ENCODE measurements around the gene ZNF177. TPM values are rescaled to one million over a fixed set of nuclear protein-coding genes. Genes with fewer than 3 reads are reported as not detected.

The ZNF177 gene
- total RNA-seq, 1 experiment from 2014 or later = 4.6 TPM

DNA sequence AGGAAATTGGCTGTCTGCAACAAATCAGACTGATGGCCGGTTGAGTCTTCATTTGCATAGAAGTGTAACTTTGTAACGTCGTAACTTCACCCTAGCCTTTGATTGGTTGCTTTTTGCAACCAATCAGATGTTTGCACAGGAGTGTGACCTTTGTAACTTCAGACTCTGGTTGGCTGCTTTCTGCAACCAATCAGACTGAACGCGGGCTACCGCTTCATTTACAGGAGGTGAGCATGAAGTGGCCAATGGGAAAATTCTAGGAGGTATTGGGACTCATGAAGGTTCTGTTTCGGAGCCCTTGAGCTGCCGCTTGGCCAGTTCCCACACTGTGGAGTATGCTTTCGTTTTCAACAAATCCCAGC lies 39.3 kb upstream of the ZNF177 start:
- TF ChIP-seq, protein P1, sequence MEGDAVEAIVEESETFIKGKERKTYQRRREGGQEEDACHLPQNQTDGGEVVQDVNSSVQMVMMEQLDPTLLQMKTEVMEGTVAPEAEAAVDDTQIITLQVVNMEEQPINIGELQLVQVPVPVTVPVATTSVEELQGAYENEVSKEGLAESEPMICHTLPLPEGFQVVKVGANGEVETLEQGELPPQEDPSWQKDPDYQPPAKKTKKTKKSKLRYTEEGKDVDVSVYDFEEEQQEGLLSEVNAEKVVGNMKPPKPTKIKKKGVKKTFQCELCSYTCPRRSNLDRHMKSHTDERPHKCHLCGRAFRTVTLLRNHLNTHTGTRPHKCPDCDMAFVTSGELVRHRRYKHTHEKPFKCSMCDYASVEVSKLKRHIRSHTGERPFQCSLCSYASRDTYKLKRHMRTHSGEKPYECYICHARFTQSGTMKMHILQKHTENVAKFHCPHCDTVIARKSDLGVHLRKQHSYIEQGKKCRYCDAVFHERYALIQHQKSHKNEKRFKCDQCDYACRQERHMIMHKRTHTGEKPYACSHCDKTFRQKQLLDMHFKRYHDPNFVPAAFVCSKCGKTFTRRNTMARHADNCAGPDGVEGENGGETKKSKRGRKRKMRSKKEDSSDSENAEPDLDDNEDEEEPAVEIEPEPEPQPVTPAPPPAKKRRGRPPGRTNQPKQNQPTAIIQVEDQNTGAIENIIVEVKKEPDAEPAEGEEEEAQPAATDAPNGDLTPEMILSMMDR (IDR thresholded peaks at IDR 0.05) = no peak
- TF ChIP-seq TCF7L2 (IDR thresholded peaks at IDR 0.05; ENCODE audit: low read depth, low read length) (no peak), POLR2AphosphoS5 (IDR thresholded peaks at IDR 0.05; ENCODE audit: low read depth, low read length) (no peak), SIN3A (IDR thresholded peaks at IDR 0.05; ENCODE audit: borderline replicate concordance, insufficient read depth, low read depth, low read length) (no peak)
- TF ChIP-seq, protein P2, sequence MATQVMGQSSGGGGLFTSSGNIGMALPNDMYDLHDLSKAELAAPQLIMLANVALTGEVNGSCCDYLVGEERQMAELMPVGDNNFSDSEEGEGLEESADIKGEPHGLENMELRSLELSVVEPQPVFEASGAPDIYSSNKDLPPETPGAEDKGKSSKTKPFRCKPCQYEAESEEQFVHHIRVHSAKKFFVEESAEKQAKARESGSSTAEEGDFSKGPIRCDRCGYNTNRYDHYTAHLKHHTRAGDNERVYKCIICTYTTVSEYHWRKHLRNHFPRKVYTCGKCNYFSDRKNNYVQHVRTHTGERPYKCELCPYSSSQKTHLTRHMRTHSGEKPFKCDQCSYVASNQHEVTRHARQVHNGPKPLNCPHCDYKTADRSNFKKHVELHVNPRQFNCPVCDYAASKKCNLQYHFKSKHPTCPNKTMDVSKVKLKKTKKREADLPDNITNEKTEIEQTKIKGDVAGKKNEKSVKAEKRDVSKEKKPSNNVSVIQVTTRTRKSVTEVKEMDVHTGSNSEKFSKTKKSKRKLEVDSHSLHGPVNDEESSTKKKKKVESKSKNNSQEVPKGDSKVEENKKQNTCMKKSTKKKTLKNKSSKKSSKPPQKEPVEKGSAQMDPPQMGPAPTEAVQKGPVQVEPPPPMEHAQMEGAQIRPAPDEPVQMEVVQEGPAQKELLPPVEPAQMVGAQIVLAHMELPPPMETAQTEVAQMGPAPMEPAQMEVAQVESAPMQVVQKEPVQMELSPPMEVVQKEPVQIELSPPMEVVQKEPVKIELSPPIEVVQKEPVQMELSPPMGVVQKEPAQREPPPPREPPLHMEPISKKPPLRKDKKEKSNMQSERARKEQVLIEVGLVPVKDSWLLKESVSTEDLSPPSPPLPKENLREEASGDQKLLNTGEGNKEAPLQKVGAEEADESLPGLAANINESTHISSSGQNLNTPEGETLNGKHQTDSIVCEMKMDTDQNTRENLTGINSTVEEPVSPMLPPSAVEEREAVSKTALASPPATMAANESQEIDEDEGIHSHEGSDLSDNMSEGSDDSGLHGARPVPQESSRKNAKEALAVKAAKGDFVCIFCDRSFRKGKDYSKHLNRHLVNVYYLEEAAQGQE (IDR thresholded peaks at IDR 0.05; ENCODE audit: insufficient read depth in 1 of 2, low read depth in 2 of 2, low read length in 1 of 2) = no peak
- DNase-seq (ENCODE audit: low read depth, low spot score) (peak; percentile 57), ATAC-seq (peak; percentile 89)
- intact Hi-C loops (cut with micrococcal nuclease; ENCODE audit: unreplicated experiment) = loop anchor here (10.0 kb wide), 1 partner anchor 111 kb away; the partner anchor contains the start of gene ZNF266
- Histone ChIP-seq H3K4me3 (ENCODE audit: low read depth in 2 of 2, low read length in 2 of 2) (peak overlapping the region; percentile 71 to 83), H3K27ac (ENCODE audit: low read length) (peak overlapping the region; percentile 87), H3K4me1 (ENCODE audit: control insufficient read depth, insufficient read depth, low read length) (no peaks in the 10 kb centered on the region), H3K36me3 (ENCODE audit: control insufficient read depth, insufficient read depth, low read length) (no peaks in the 10 kb centered on the region), H3K27me3 (ENCODE audit: control insufficient read depth, insufficient read depth, low read length) (no peaks in the 10 kb centered on the region), H3K9me3 (ENCODE audit: control insufficient read depth, insufficient read depth, low read depth, low read length) (peaks cover 9% of the 10 kb centered on the region; the same call in 1 of the 2 replicates)
- in situ Hi-C loops (cut with HindIII; ENCODE audit: low pct_unique_long_range_greater_than_20kb, low sequenced_read_pairs) = no loop called here
- BruUV-seq (replicated peaks) = no TSS peak
- CTCF ChIA-PET = no interaction called here
- POLR2A ChIA-PET = no interaction called here

DNA sequence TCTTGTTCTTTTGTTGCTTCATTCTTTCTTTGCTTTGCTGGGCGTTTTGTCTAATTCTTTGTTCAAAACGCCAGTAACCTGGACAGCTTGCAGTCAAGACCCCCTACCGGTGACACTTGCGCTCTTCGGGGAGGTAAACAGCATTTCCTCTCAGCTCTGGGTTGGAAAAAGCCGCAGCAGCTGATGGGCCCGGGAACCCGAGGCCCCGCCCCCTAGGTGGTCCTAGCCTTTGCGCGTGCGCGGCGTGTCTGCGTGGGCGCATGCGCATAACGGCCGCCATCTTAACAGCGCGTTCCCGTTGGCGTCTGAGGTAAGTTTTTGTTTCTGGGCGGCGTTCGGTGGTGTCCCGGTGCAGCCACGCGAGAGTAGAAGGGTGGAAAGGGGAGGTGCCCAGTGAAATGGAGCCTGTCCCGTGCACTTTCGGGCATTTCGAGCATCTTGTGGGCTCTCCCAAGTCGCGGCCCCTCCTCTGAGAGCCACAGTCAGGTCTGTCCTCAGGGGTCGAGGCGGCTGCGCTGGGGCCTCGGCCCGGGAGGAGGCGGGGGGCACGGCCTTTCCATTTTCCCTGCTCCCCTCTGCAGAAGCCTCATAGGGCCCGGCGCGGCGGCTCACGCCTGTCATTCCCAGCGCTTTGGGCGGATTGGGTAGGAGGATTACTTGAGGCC lies 38.8 kb upstream of the ZNF177 start, which contains the start of gene ZNF559:
Gene ZNF559, plus strand, starts transcription at position 261 of the 665 bp plus-strand sequence. CDS start 14,371 bp downstream, outside the sequence.
- Histone ChIP-seq H3K9me3 (ENCODE audit: control insufficient read depth, insufficient read depth, low read depth, low read length) (peaks cover 13% of the 10 kb centered on the region; the same call in 1 of the 2 replicates), H3K36me3 (ENCODE audit: control insufficient read depth, insufficient read depth, low read length) (no peaks in the 10 kb centered on the region; the same call in 1 of the 2 replicates), H3K27me3 (ENCODE audit: control insufficient read depth, insufficient read depth, low read length) (no peaks in the 10 kb centered on the region), H3K4me3 (ENCODE audit: low read depth in 2 of 2, low read length in 2 of 2) (peak within 1 kb of the TSS; percentile 71 to 83), H3K4me1 (ENCODE audit: control insufficient read depth, insufficient read depth, low read length) (no peaks in the 10 kb centered on the region), H3K27ac (ENCODE audit: low read length) (peak within 1 kb of the TSS; percentile 87)
- DNase-seq (ENCODE audit: low read depth, low spot score) (peak; percentile 70), ATAC-seq (peak; percentile 98)
- ChIA-PET CTCF (no interaction called here), POLR2A (no interaction called here)
- intact Hi-C loops (cut with micrococcal nuclease; ENCODE audit: unreplicated experiment) (loop anchor here (10.0 kb wide), 1 partner anchor 111 kb away; the partner anchor contains the start of gene ZNF266), in situ Hi-C loops (cut with HindIII; ENCODE audit: low pct_unique_long_range_greater_than_20kb, low sequenced_read_pairs) (no loop called here)
- BruUV-seq (replicated peaks) = no TSS peak
- TF ChIP-seq TCF7L2 (IDR thresholded peaks at IDR 0.05; ENCODE audit: low read depth, low read length) (no peak), SIN3A (IDR thresholded peaks at IDR 0.05; ENCODE audit: borderline replicate concordance, insufficient read depth, low read depth, low read length) (no peak), POLR2AphosphoS5 (IDR thresholded peaks at IDR 0.05; ENCODE audit: low read depth, low read length) (peak; percentile 32; the same call in 1 of the 2 replicates)
- TF ChIP-seq, protein P1 (IDR thresholded peaks at IDR 0.05) = no peak; the same call in 1 of the 2 replicates
- TF ChIP-seq, protein P2 (IDR thresholded peaks at IDR 0.05; ENCODE audit: insufficient read depth in 1 of 2, low read depth in 2 of 2, low read length in 1 of 2) = no peak

Measured in Panc1 (cell line).